Mesendoderm (in vitro differentiated cells): ENCODE measurements around the gene ALDH1A3.

ENCODE experiments used
- DNase-seq: peaks from one replicate; pipeline ENCODE4 v3.0.0; 2013
- H2AK5ac ChIP-seq: 2 replicates; pipeline ENCODE4 v1.6.1; 2013; ENCODE audit warnings: low read length, inconsistent platforms
- H2BK120ac ChIP-seq: 2 replicates; pipeline ENCODE4 v1.6.1; 2013; ENCODE audit warnings: low read depth, mild to moderate bottlenecking, low read length, moderate library complexity, mixed read lengths
- H2BK15ac ChIP-seq: replicated peaks from 2 replicates; pipeline ENCODE4 v1.6.1; 2013; ENCODE audit warnings: low read depth, mild to moderate bottlenecking, moderate library complexity
- H2BK5ac ChIP-seq: 2 replicates; pipeline ENCODE4 v1.6.1; 2013; ENCODE audit warnings: low read length, inconsistent platforms
- H3K18ac ChIP-seq: 2 replicates; pipeline ENCODE4 v1.6.1; 2013; ENCODE audit warnings: mild to moderate bottlenecking, low read length, mixed read lengths
- H3K23ac ChIP-seq: one replicate; pipeline ENCODE4 v1.6.1; 2013; ENCODE audit warnings: low read length
- H3K27ac ChIP-seq: 2 replicates; pipeline ENCODE4 v1.5.1; 2013; ENCODE audit warnings: low read depth, mild to moderate bottlenecking, inconsistent platforms, low read length, moderate library complexity
- H3K27me3 ChIP-seq: 2 replicates; pipeline ENCODE4 v1.6.1; 2013; ENCODE audit warnings: low read length, control low read depth, mild to moderate bottlenecking, inconsistent platforms; ENCODE audit not compliant: insufficient read depth, poor library complexity
- H3K36me3 ChIP-seq: 2 replicates; pipeline ENCODE4 v1.6.1; 2013; ENCODE audit warnings: low read length, inconsistent platforms; ENCODE audit not compliant: control insufficient read depth, insufficient read depth
- H3K4ac ChIP-seq: one replicate; pipeline ENCODE4 v1.6.1; 2013; ENCODE audit warnings: low read depth, mild to moderate bottlenecking, low read length, moderate library complexity
- H3K4me1 ChIP-seq: 2 replicates; pipeline ENCODE4 v1.6.1; 2013; ENCODE audit warnings: low read depth, low read length, inconsistent platforms; ENCODE audit not compliant: control insufficient read depth
- H3K4me2 ChIP-seq: 2 replicates; pipeline ENCODE4 v1.6.1; 2013; ENCODE audit warnings: low read length
- H3K4me3 ChIP-seq: 2 replicates; pipeline ENCODE4 v1.5.1; 2013; ENCODE audit warnings: mild to moderate bottlenecking, low read length
- H3K56ac ChIP-seq: one replicate; pipeline ENCODE4 v1.6.1; 2013; ENCODE audit warnings: low read length
- H3K79me1 ChIP-seq: 2 replicates; pipeline ENCODE4 v1.6.1; 2013; ENCODE audit warnings: low read length, inconsistent platforms
- H3K79me2 ChIP-seq: 2 replicates; pipeline ENCODE4 v1.6.1; 2013; ENCODE audit warnings: mild to moderate bottlenecking, low read length; ENCODE audit not compliant: control insufficient read depth, insufficient read depth
- H3K9ac ChIP-seq: 2 replicates; pipeline ENCODE4 v1.6.1; 2013; ENCODE audit warnings: low read length, inconsistent platforms
- H4K5ac ChIP-seq: one replicate; pipeline ENCODE4 v1.6.1; 2013; ENCODE audit warnings: low read length
- H4K8ac ChIP-seq: one replicate; pipeline ENCODE4 v1.6.1; 2013; ENCODE audit warnings: low read depth, mild to moderate bottlenecking, control low read depth, low read length, moderate library complexity
- WGBS: extraction: QIAGEN DNeasy Blood & Tissue Kit; methylation state at CpG from one replicate; pipeline ENCODE4 v1.1.7; 2013; ENCODE audit warnings: low lambda C conversion rate, missing lambda C conversion rate; ENCODE audit not compliant: insufficient coverage; ENCODE audit errors: extremely low coverage; 5-methylcytosine and 5-hydroxymethylcytosine counted together

Gene ALDH1A3

DNA sequence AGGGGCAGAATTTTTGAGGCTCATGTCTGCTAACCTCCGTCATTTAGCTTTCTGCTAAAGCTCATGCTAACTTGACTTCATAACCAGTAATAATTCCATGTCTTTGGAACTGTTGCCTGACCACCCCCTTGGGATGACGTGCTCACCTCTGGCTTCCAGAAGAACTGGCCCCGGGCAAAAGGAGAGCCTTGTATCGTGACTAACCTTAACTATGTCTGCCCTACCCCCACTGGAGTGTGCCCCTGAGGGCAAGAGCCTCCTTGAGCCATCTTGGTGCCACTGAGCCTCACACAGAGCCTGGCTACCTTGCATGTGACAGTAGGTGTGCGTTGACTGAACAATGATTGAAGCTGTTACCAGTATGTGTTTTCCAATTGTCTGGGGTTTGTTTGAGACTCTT, 44.3 kb downstream of the ALDH1A3 start:
- peaks cover 2% of the 10 kb centered on the region for H3K4me1 ChIP-seq
- H3K27me3 ChIP-seq: peaks cover 20% of the 10 kb centered on the region
- no peak overlapping the region for H3K18ac ChIP-seq
- no peak overlapping the region for H4K5ac ChIP-seq
- H3K79me1 ChIP-seq: no peaks in the 10 kb centered on the region
- no peaks in the 10 kb centered on the region for H3K79me2 ChIP-seq
- no CpG with 5 or more reads among the region's 5 CpGs for WGBS
- no peak overlapping the region for H3K4me3 ChIP-seq
- no peak overlapping the region for H3K27ac ChIP-seq
- H4K8ac ChIP-seq: no peak overlapping the region
- no peak overlapping the region for H3K9ac ChIP-seq
- no peak overlapping the region for H3K23ac ChIP-seq
- H3K4me2 ChIP-seq: no peak overlapping the region
- H3K36me3 ChIP-seq: no peaks in the 10 kb centered on the region
- no peak overlapping the region for H2BK5ac ChIP-seq
- H3K56ac ChIP-seq: no peak overlapping the region
- H2BK120ac ChIP-seq: no peak overlapping the region
- no peak overlapping the region for H3K4ac ChIP-seq
- H2BK15ac ChIP-seq: no peak overlapping the region
- no peak for DNase-seq
- no peak overlapping the region for H2AK5ac ChIP-seq

DNA sequence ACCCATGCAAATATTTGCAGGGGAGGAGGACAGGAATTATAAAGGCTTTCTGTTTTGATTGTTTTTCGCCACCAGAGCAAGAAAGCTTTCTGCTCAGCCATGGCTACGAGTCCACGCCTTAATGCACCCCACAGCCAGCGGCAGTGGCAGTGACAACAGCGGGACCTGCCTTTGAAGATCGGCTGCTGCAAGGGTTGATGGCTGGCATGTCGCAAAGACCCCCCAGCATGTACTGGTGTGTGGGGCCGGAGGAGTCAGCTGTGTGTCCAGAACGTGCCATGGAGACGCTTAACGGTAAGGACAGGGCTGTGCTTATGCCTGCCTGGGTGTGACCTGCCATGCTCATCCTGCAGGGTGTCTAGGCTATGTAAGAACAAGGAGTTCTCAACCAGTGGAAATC, 44.8 kb downstream of the ALDH1A3 start:
- Histone ChIP-seq H3K56ac (no peak overlapping the region), H3K79me2 (no peaks in the 10 kb centered on the region), H3K27me3 (peaks cover 19% of the 10 kb centered on the region), H3K23ac (no peak overlapping the region), H3K79me1 (no peaks in the 10 kb centered on the region), H2BK120ac (no peak overlapping the region), H3K18ac (no peak overlapping the region), H3K36me3 (no peaks in the 10 kb centered on the region), H3K4me3 (no peak overlapping the region), H3K4ac (no peak overlapping the region), H3K4me1 (peaks cover 2% of the 10 kb centered on the region), H2AK5ac (no peak overlapping the region), H2BK5ac (no peak overlapping the region), H4K5ac (no peak overlapping the region), H3K27ac (no peak overlapping the region), H4K8ac (no peak overlapping the region), H3K9ac (no peak overlapping the region), H3K4me2 (no peak overlapping the region), H2BK15ac (no peak overlapping the region)
- no CpG with 5 or more reads among the region's 11 CpGs for WGBS
- no peak for DNase-seq

DNA sequence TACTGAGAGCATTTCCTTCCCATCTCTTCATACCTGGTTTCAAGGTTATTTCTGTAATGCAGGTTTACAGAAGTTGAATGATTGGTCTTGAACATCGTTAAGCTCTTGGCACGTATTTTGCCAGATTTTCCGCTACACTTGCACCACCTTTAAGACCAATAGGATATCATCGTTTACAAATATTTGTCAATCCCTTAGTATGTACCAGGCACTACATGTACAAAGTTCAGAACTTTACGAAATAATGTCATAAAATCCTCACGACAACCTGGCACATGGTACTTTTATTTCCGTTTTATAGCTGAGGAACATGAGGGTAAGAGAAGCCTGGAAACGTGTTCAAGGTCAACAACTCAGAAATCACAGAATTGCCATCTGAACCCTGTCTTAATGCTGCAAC, 45.8 kb downstream of the ALDH1A3 start:
- H3K27me3 ChIP-seq: peaks cover 8% of the 10 kb centered on the region
- no peaks in the 10 kb centered on the region for H3K79me2 ChIP-seq
- H3K27ac ChIP-seq: no peak overlapping the region
- no peak overlapping the region for H3K4me3 ChIP-seq
- H2BK5ac ChIP-seq: no peak overlapping the region
- H2BK120ac ChIP-seq: no peak overlapping the region
- H3K9ac ChIP-seq: no peak overlapping the region
- H3K36me3 ChIP-seq: no peaks in the 10 kb centered on the region
- no peaks in the 10 kb centered on the region for H3K79me1 ChIP-seq
- H4K8ac ChIP-seq: no peak overlapping the region
- H3K4ac ChIP-seq: no peak overlapping the region
- no peak overlapping the region for H3K4me2 ChIP-seq
- H3K23ac ChIP-seq: no peak overlapping the region
- no peak for DNase-seq
- H3K56ac ChIP-seq: no peak overlapping the region
- H2AK5ac ChIP-seq: no peak overlapping the region
- H3K18ac ChIP-seq: no peak overlapping the region
- no CpG with 5 or more reads among the region's 8 CpGs for WGBS
- H4K5ac ChIP-seq: no peak overlapping the region
- no peak overlapping the region for H2BK15ac ChIP-seq
- peaks cover 2% of the 10 kb centered on the region for H3K4me1 ChIP-seq

DNA sequence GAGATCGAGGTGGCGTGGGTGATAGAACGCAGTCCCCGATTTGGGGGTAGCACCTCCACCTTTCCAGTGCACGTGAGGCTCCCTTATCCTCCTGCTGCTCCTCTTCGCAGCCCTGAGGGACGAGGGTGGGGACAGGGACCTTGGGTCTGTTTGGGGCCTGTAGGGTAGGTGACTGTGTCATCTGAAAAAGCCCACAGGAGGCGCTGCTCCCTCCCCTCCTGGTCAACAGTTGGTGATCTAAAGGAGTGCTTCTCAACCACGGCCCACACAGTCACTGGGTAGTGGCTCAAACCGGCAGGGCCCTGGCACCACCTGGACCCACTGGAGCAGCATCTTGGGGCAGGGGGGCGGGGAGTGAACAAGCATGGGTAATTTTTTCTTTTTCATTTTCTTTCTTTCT, 46.6 kb downstream of the ALDH1A3 start:
- peak; percentile 73 for DNase-seq
- Histone ChIP-seq H3K79me2 (no peaks in the 10 kb centered on the region), H3K18ac (no peak overlapping the region), H3K4ac (no peak overlapping the region), H3K23ac (no peak overlapping the region), H2AK5ac (no peak overlapping the region), H2BK5ac (no peak overlapping the region), H4K8ac (no peak overlapping the region), H3K4me3 (no peak overlapping the region), H3K27me3 (peaks cover 1% of the 10 kb centered on the region), H3K4me2 (no peak overlapping the region), H3K56ac (no peak overlapping the region), H3K36me3 (no peaks in the 10 kb centered on the region), H3K9ac (no peak overlapping the region), H3K4me1 (peaks cover 2% of the 10 kb centered on the region), H3K79me1 (no peaks in the 10 kb centered on the region), H3K27ac (no peak overlapping the region), H2BK15ac (no peak overlapping the region), H4K5ac (no peak overlapping the region), H2BK120ac (no peak overlapping the region)
- no CpG with 5 or more reads among the region's 11 CpGs for WGBS

DNA sequence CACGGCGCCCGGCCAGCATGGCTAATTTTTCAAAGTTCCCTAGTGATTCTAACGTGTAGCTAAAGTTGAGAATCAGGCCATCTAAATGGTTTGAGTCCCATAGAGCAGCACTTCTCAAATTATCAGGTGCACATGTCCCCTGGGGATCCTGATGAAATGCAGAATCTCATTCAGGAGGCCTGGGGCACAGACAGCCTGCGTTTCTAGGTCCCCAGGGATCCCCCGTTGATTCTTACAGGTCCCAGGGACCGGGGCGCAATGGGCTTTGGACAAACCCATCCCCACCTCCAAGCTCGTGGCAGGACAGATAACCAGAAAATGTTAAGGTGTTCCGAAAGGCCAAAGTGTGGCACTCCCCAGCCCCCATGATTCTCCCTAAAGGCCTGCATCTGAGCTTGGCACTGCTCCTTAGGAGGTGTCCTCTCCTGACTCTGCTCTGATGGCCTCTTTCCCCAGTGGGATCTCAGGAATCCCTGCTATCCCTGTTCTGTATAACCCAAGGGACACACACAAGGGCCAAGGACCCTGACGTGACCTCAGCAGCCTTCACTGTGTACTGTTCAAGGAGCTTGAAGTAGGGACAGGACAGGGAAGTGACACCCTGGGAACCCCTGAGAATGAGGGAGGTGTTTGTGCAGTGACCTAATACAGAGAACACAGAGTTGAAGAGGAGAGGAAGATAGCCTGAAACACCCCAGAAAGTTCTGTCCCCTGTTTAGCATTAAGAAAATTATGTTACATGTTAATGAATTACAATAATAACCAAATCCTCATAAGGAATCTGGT, 47.5 kb downstream of the ALDH1A3 start:
- no CpG with 5 or more reads among the region's 11 CpGs for WGBS
- H3K4me1 ChIP-seq: peaks cover 2% of the 10 kb centered on the region
- no peak overlapping the region for H4K5ac ChIP-seq
- no peak overlapping the region for H3K23ac ChIP-seq
- H3K4ac ChIP-seq: no peak overlapping the region
- H3K4me3 ChIP-seq: no peak overlapping the region
- no peak for DNase-seq
- no peak overlapping the region for H2BK5ac ChIP-seq
- H3K56ac ChIP-seq: no peak overlapping the region
- no peak overlapping the region for H3K18ac ChIP-seq
- H3K9ac ChIP-seq: no peak overlapping the region
- no peak overlapping the region for H3K27ac ChIP-seq
- H2BK120ac ChIP-seq: no peak overlapping the region
- no peak overlapping the region for H2AK5ac ChIP-seq
- H3K4me2 ChIP-seq: no peak overlapping the region
- no peak overlapping the region for H4K8ac ChIP-seq
- no peaks in the 10 kb centered on the region for H3K36me3 ChIP-seq
- no peaks in the 10 kb centered on the region for H3K79me2 ChIP-seq
- H2BK15ac ChIP-seq: no peak overlapping the region
- no peaks in the 10 kb centered on the region for H3K27me3 ChIP-seq
- no peaks in the 10 kb centered on the region for H3K79me1 ChIP-seq
